CD4-positive, alpha-beta T cell (primary cell): Measurements from ENCODE around the gene ASTN2. TPM values are rescaled to one million over a fixed set of nuclear protein-coding genes. Genes with fewer than 3 reads are reported as not detected.

Experiments used
- ATAC-seq: fragments of 200-7000 bp; cut with Tn5 transposase; one replicate; pipeline ENCODE4 v1.10.0; 2022; ENCODE audit warnings: mild to moderate bottlenecking; ENCODE audit not compliant: poor library complexity
- CTCF ChIA-PET: fragments of 350-600 bp; sonication (Branson Sonifier 250); formaldehyde crosslinking; loops from one replicate; lab custom pipeline; 2021; ENCODE audit warnings: antibody characterized with exemption, inconsistent platforms; lab: Charles Lee
- POLR2A ChIA-PET: fragments of 350-600 bp; sonication (Branson Sonifier 250); formaldehyde crosslinking; loops from one replicate; lab custom pipeline; 2021; ENCODE audit warnings: antibody characterized with exemption, inconsistent platforms; lab: Charles Lee
- DNase-seq, 14 experiments: peaks; one replicate each; pipeline ENCODE4 v3.0.0-alpha.2; 2013 to 2020; ENCODE audit warnings: mixed read lengths in 2 of 14
- H3K27ac ChIP-seq, 2 donors: one replicate each; pipeline versions ENCODE4 v1.5.1 to v1.7.0; 2013; ENCODE audit warnings: low read length in 2 of 2, low read depth in 1 of 2, mild to moderate bottlenecking in 1 of 2
- H3K27me3 ChIP-seq, 2 experiments: 1 replicate in 1 of 2; 2 replicates in 1 of 2; pipeline versions ENCODE4 v1.6.1 to v1.7.0; 2013; ENCODE audit warnings: low read length in 2 of 2, control low read depth in 1 of 2, mild to moderate bottlenecking in 1 of 2, moderate library complexity in 1 of 2; ENCODE audit not compliant: insufficient read depth in 2 of 2, control insufficient read depth in 1 of 2
- H3K36me3 ChIP-seq: one replicate; pipeline ENCODE4 v1.6.1; 2013; ENCODE audit warnings: low read length, control low read depth; ENCODE audit not compliant: insufficient read depth
- H3K4me1 ChIP-seq: one replicate; pipeline ENCODE4 v1.6.1; 2013; ENCODE audit warnings: low read length, control low read depth; ENCODE audit not compliant: insufficient read depth
- H3K4me3 ChIP-seq: one replicate; pipeline ENCODE4 v1.5.1; 2013; ENCODE audit warnings: mild to moderate bottlenecking, low read length, moderate library complexity
- H3K9me3 ChIP-seq, 2 experiments: 1 replicate in 1 of 2; 2 replicates in 1 of 2; pipeline versions ENCODE4 v1.6.1 to v1.7.0; 2013; ENCODE audit warnings: low read length in 2 of 2, mild to moderate bottlenecking in 2 of 2, control low read depth in 1 of 2, moderate library complexity in 1 of 2; ENCODE audit not compliant: control insufficient read depth in 1 of 2, insufficient read depth in 1 of 2
- H3K27ac Mint-ChIP-seq: one replicate; pipeline ENCODE4 v1.8.0; 2020; ENCODE audit warnings: mixed read lengths
- H3K27me3 Mint-ChIP-seq: one replicate; pipeline ENCODE4 v1.8.0; 2021; ENCODE audit warnings: mixed read lengths
- H3K36me3 Mint-ChIP-seq: one replicate; pipeline ENCODE4 v1.8.0; 2021; ENCODE audit warnings: low read depth, mixed read lengths
- H3K4me1 Mint-ChIP-seq: one replicate; pipeline ENCODE4 v1.8.0; 2021; ENCODE audit warnings: low read depth, mixed read lengths
- H3K4me3 Mint-ChIP-seq: one replicate; pipeline ENCODE4 v1.8.0; 2020; ENCODE audit warnings: mild to moderate bottlenecking, mixed read lengths
- H3K9me3 Mint-ChIP-seq: one replicate; pipeline ENCODE4 v1.8.0; 2020; ENCODE audit warnings: mixed read lengths
- CTCF ChIP-seq: fragments of 200-600 bp; IDR thresholded peaks from one replicate; pipeline ENCODE4 v1.8.0; 2022; ENCODE audit warnings: antibody characterized with exemption, mild to moderate bottlenecking
- intact Hi-C, 2 experiments: fragments of 100-400 bp; cut with DNase I in 1 of 2; cut with micrococcal nuclease in 1 of 2; formaldehyde crosslinking; loops; one replicate each; pipeline versions ENCODE4 v1.15.1 to v1.9.0; 2023 to 2025; cut with DNase I, micrococcal nuclease
- total RNA-seq, 174 experiments: library from RNA in 2 of 174; stranded (reverse) in 2 of 174; gene quantifications; one replicate each; pipeline ENCODE4 v1.2.3 and lab custom pipeline; 2021 to 2026

ASTN2 gene
- total RNA-seq, 2 experiments from 2014 or later: 2.3 to 2.4 TPM

- H3K36me3 Mint-ChIP-seq: no peaks in the 10 kb centered on the region
- no peak overlapping the region for H3K4me3 Mint-ChIP-seq
- Histone ChIP-seq H3K27ac (no peak overlapping the region), H3K27me3 (no peaks in the 10 kb centered on the region), H3K4me3 (no peak overlapping the region), H3K36me3 (no peaks in the 10 kb centered on the region), H3K9me3 (no peaks in the 10 kb centered on the region), H3K4me1 (no peaks in the 10 kb centered on the region)
- H3K27me3 Mint-ChIP-seq: no peaks in the 10 kb centered on the region
- no peak for ATAC-seq
- no peaks in the 10 kb centered on the region for H3K4me1 Mint-ChIP-seq
- no peak overlapping the region for H3K27ac Mint-ChIP-seq
- intact Hi-C loops: no loop called here
- CTCF ChIA-PET: no interaction called here
- no peak for DNase-seq
- TF ChIP-seq CTCF: no peak
- POLR2A ChIA-PET: no interaction called here
- no peaks in the 10 kb centered on the region for H3K9me3 Mint-ChIP-seq
These were observed 1031.7 kb downstream of the ASTN2 start for GRCh38 chr9:116383133-116383532.

GRCh38 chr9:116382053-116382452 lies 1032.8 kb downstream of the ASTN2 start:
- Histone ChIP-seq H3K36me3 (no peaks in the 10 kb centered on the region), H3K4me1 (no peaks in the 10 kb centered on the region), H3K27me3 (no peaks in the 10 kb centered on the region), H3K9me3 (no peaks in the 10 kb centered on the region), H3K4me3 (no peak overlapping the region), H3K27ac (no peak overlapping the region)
- Mint-ChIP-seq H3K9me3 (no peaks in the 10 kb centered on the region), H3K27ac (no peak overlapping the region), H3K27me3 (no peaks in the 10 kb centered on the region), H3K4me3 (no peak overlapping the region), H3K36me3 (no peaks in the 10 kb centered on the region), H3K4me1 (no peaks in the 10 kb centered on the region)
- CTCF ChIA-PET: no interaction called here
- no peak for DNase-seq
- TF ChIP-seq CTCF: no peak
- intact Hi-C loops: no loop called here
- no peak for ATAC-seq
- POLR2A ChIA-PET: no interaction called here

GRCh38 chr9:116381350-116381749 lies 1033.5 kb downstream of the ASTN2 start:
- H3K4me3 Mint-ChIP-seq: no peak overlapping the region
- no peaks in the 10 kb centered on the region for H3K4me1 ChIP-seq
- H3K9me3 ChIP-seq: no peaks in the 10 kb centered on the region
- no peak for ATAC-seq
- H3K27ac Mint-ChIP-seq: no peak overlapping the region
- no peaks in the 10 kb centered on the region for H3K36me3 ChIP-seq
- ChIA-PET CTCF (no interaction called here), POLR2A (no interaction called here)
- TF ChIP-seq CTCF: no peak
- H3K9me3 Mint-ChIP-seq: no peaks in the 10 kb centered on the region
- DNase-seq: no peak
- intact Hi-C loops: no loop called here
- no peaks in the 10 kb centered on the region for H3K27me3 ChIP-seq
- no peaks in the 10 kb centered on the region for H3K4me1 Mint-ChIP-seq
- no peak overlapping the region for H3K4me3 ChIP-seq
- H3K36me3 Mint-ChIP-seq: no peaks in the 10 kb centered on the region
- H3K27ac ChIP-seq: no peak overlapping the region
- H3K27me3 Mint-ChIP-seq: no peaks in the 10 kb centered on the region
